ENCODE measurements around the gene TMEM248. TPM values are rescaled to one million over a fixed set of nuclear protein-coding genes. Genes with fewer than 3 reads are reported as not detected.

TMEM248 gene
- total and polyA plus RNA-seq, 2 of the 13 experiments (the other 11 are each of a cell fraction or from before 2014, with no cell fraction given): 54.3 to 109 TPM

- TF ChIP-seq ARID4A (CRISPR knock-in tag; IDR thresholded peaks at IDR 0.05; ENCODE audit: borderline replicate concordance) (peak; percentile 86), RFXANK (CRISPR knock-in tag; IDR thresholded peaks at IDR 0.05) (0 out of 2 replicates have a peak, but pooled peaks have one; percentile 53), GATA4 (IDR thresholded peaks at IDR 0.05; ENCODE audit: borderline replicate concordance, low read depth) (0 out of 2 replicates have a peak, but pooled peaks have one; percentile 23), RFX5 (IDR thresholded peaks at IDR 0.05; ENCODE audit: low read depth, low read length) (0 out of 2 replicates have a peak, but pooled peaks have one; percentile 30), PHF20 (CRISPR knock-in tag; IDR thresholded peaks at IDR 0.05) (peak; percentile 60), THAP9 (CRISPR knock-in tag; IDR thresholded peaks at IDR 0.05; ENCODE audit: borderline replicate concordance) (peak; percentile 58; the same call in 1 of the 2 replicates), TP53 (CRISPR knock-in tag; conservative IDR thresholded peaks at IDR 0.05) (peak; percentile 34; the same call in 1 of the 2 replicates), NRL (CRISPR knock-in tag; IDR thresholded peaks at IDR 0.05; ENCODE audit: borderline replicate concordance) (peak; percentile 66; the same call in 1 of the 2 replicates), ZBTB20 (CRISPR knock-in tag; IDR thresholded peaks at IDR 0.05; ENCODE audit: borderline replicate concordance, low read depth) (0 out of 2 replicates have a peak, but pooled peaks have one; percentile 21), SALL1 (CRISPR knock-in tag; IDR thresholded peaks at IDR 0.05) (peak; percentile 79), FOXC1 (CRISPR knock-in tag; IDR thresholded peaks at IDR 0.05; ENCODE audit: borderline replicate concordance) (peak; percentile 72; the same call in 1 of the 2 replicates), SAP130 (CRISPR knock-in tag; IDR thresholded peaks at IDR 0.05; ENCODE audit: low read depth) (peak; percentile 84; the same call in 1 of the 2 replicates), ZNF766 (CRISPR knock-in tag; IDR thresholded peaks at IDR 0.05; ENCODE audit: borderline replicate concordance) (peak; percentile 77), ATF7-NPFF (CRISPR knock-in tag; IDR thresholded peaks at IDR 0.05; ENCODE audit: low read depth) (peak; percentile 65; the same call in 1 of the 2 replicates), ZNF230 (CRISPR knock-in tag; IDR thresholded peaks at IDR 0.05) (peak; percentile 43; the same call in 1 of the 2 replicates), TFDP2 (CRISPR knock-in tag; IDR thresholded peaks at IDR 0.05) (peak; percentile 27; the same call in 1 of the 2 replicates), ZC3H13 (CRISPR knock-in tag; IDR thresholded peaks at IDR 0.05) (0 out of 2 replicates have a peak, but pooled peaks have one; percentile 50), SPEN (CRISPR knock-in tag; IDR thresholded peaks at IDR 0.05; ENCODE audit: low read depth) (peak; percentile 41; the same call in 1 of the 2 replicates)
Measured at GRCh38 chr7:66995050-66995776, 74.2 kb downstream of the TMEM248 start, which contains the start of gene SBDS (continued).
